OCI-LY1 (cell line): Measurements from ENCODE around the gene ADAT1.

Source experiments
- EZH2 ChIP-seq: fragments of 200-600 bp; sonication (generic), shearing (Covaris generic); IDR thresholded peaks from 2 replicates; pipeline ENCODE4 v1.8.0; 2017; ENCODE audit warnings: borderline replicate concordance, mixed run types, mild to moderate bottlenecking, antibody characterized with exemption, low read length, moderate library complexity, mixed read lengths
- TF ChIP-seq, protein P1 (sequence below): fragments of 200-600 bp; sonication (generic), shearing (Covaris generic); IDR thresholded peaks from 2 replicates; pipeline ENCODE4 v1.5.1; 2017; ENCODE audit warnings: mild to moderate bottlenecking, antibody characterized with exemption, low read length, moderate library complexity, mixed read lengths

DNA sequence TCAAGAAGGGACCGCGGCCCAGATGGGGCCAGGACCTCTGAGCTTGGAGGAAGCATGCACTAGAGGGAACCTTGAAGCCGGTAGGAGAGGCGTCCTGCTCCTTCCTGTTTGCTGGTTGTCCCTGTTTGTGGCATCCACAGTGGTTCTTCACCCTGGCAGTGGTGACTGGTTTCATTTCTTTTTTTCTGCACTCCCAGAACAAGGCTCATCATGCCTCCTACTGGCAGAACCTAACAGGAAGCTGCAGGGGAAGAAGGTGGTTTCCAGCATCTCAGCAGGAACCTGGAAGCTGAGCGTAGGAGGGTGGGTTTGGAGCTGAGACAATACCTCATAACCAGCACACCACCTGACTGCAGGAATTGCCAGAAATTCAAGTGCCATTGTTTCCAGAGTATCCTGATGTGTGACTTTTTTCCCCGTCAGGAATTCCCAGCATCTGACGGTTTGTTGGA lies 72.8 kb downstream of the ADAT1 start:
- TF ChIP-seq, protein P1, sequence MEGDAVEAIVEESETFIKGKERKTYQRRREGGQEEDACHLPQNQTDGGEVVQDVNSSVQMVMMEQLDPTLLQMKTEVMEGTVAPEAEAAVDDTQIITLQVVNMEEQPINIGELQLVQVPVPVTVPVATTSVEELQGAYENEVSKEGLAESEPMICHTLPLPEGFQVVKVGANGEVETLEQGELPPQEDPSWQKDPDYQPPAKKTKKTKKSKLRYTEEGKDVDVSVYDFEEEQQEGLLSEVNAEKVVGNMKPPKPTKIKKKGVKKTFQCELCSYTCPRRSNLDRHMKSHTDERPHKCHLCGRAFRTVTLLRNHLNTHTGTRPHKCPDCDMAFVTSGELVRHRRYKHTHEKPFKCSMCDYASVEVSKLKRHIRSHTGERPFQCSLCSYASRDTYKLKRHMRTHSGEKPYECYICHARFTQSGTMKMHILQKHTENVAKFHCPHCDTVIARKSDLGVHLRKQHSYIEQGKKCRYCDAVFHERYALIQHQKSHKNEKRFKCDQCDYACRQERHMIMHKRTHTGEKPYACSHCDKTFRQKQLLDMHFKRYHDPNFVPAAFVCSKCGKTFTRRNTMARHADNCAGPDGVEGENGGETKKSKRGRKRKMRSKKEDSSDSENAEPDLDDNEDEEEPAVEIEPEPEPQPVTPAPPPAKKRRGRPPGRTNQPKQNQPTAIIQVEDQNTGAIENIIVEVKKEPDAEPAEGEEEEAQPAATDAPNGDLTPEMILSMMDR, result peak; percentile 58; the same call in 1 of the 2 replicates
- TF ChIP-seq EZH2, result no peak
